Measurements from ENCODE around the gene NFS1.
"Not testable (repeated sequence)": the region's sequence is repeated elsewhere in the genome, so short reads cannot be mapped to it uniquely, and the experiment has no call there.

NFS1 gene

DNA sequence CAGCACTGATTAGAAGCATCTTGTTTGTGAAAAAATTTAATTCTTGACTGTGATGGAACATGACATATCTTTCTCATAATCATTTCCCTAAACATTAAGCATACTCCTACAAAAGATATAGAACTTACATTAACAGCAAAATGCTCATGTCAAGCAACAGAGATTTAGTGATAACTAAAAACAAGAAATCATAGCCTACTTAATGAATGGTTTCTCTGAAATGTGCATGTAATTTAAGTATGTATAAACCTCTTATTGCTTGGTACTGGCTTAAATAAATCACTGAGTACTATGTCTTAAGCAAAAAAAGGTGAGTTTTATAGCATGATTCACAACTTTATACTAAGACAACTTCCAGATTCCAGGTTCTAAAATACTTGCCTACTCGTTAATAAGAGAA is 9.3 kb upstream of the NFS1 start:
- Histone ChIP-seq H3K27me3 (no peaks in the 10 kb centered on the region), H3K4me3 (no peak overlapping the region), H3K4me1 (peaks cover 0 to 25% (median 11%) of the 10 kb centered on the region in 4 donors), H3K36me3 (peaks cover 68 to 94% (median 75%) of the 10 kb centered on the region in 3 donors), H3K9me3 (no peaks in the 10 kb centered on the region), H3K27ac (no peak overlapping the region)
- no peak for TF ChIP-seq CTCF (IDR thresholded peaks at IDR 0.05)
- intact Hi-C loops (cut with DNase I; ENCODE audit: low total_unique reads) = no loop called here
- DNase-seq = no peak

DNA sequence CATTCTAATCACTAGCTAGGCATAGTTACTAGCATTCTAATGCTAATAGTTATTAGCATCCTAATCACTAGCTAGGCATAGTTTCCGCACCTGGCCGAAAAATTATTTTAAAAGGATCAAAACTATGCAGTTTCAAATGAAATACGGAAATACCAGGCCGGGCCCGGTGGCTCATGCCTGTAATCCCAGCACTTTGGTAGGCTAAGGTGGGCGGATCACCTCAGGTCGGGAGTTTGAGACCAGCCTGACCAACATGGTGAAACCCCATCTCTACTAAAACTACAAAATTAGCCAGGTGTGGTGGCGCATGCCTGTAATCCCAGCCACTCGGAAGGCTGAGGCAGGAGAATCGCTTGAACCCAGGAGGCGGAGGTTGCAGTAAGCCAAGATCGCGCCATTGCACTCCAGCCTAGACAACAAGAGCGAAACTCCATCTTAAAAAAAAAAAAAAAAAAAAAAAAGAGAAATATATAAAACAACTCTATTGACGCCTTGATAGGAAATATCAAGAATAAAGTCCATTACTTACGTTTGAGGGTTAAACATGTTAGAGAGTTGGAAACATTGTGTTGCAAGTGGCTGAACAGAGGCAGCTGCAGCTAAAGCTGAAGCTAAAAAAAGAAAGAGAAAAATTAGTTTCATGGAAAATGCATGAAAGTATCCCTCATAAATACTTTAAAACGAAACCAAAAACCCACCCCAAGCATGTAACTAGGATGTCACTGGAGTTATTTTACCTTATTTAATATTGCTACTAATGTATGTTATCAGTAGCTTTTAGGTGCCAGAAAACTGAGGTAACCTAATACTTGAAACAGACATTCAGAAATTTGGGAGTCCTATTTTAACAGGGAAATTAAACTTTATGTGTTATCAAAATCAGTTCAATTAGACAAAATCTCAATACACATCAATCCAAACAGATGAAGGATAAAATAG is 7.7 kb upstream of the NFS1 start:
- H3K4me1 ChIP-seq = peaks cover 0 to 23% (median 9%) of the 10 kb centered on the region in 4 donors
- H3K4me3 ChIP-seq; H3K27me3 ChIP-seq; intact Hi-C loops (cut with DNase I; ENCODE audit: low total_unique reads); DNase-seq; H3K27ac ChIP-seq; H3K9me3 ChIP-seq: not testable (repeated sequence)
- peaks cover 66 to 94% (median 69%) of the 10 kb centered on the region in 3 donors for H3K36me3 ChIP-seq

GRCh38 chr20:35705894-35706293 is 6.7 kb upstream of the NFS1 start:
- H3K4me3 ChIP-seq; H3K27ac ChIP-seq; DNase-seq; H3K9me3 ChIP-seq; intact Hi-C loops (cut with DNase I; ENCODE audit: low total_unique reads); H3K27me3 ChIP-seq: not testable (repeated sequence)
- H3K4me1 ChIP-seq = peaks cover 0 to 17% (median 5%) of the 10 kb centered on the region in 4 donors
- peaks cover 61 to 93% (median 63%) of the 10 kb centered on the region in 3 donors for H3K36me3 ChIP-seq

DNA sequence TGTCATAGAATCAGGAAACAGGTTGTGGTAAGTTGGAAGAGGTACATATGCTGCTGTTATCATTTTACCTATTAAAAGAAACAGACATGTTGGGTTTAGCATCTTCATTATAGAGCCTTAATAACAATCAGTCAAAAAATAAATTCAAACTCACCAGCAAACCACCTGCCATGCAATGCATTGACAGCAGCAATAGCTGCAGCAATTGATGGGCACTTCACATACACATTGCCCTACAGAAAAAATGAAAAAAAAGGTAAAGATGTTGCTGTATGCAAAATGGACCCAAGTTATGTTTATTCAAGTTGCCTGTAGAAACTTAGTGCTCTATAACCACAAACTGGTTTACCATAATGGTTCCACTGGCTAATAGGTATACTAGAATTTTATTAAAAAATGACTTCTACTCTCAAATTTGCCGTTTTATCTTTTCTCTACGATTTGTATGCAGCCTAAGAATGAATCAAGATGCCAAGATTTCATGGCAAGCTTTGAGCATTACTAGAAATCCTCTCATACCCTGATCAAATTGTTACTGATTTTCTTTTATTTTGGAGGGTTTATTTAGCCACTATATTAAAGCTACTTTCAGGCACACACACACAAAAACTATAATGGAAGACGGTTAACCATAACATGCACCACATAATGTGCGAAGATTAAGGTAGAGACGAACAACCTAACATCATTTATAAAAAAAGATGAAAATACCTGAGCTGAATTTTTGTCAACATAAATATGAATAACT is 5.5 kb upstream of the NFS1 start:
- Histone ChIP-seq H3K27me3 (no peaks in the 10 kb centered on the region), H3K4me1 (peaks cover 0 to 21% (median 7%) of the 10 kb centered on the region in 4 donors), H3K27ac (no peak overlapping the region), H3K4me3 (no peak overlapping the region), H3K9me3 (no peaks in the 10 kb centered on the region), H3K36me3 (peaks cover 51 to 81% (median 61%) of the 10 kb centered on the region in 3 donors)
- no peak for TF ChIP-seq CTCF (IDR thresholded peaks at IDR 0.05)
- intact Hi-C loops (cut with DNase I; ENCODE audit: low total_unique reads) = no loop called here
- no peak for DNase-seq

- H3K36me3 ChIP-seq = peaks cover 47 to 70% (median 53%) of the 10 kb centered on the region in 3 donors
- intact Hi-C loops (cut with DNase I; ENCODE audit: low total_unique reads) = no loop called here
- no peak for TF ChIP-seq CTCF (IDR thresholded peaks at IDR 0.05)
These were observed 3.9 kb upstream of the NFS1 start for GRCh38 chr20:35702824-35703695.

More at GRCh38 chr20:35702824-35703695, 3.9 kb upstream of the NFS1 start:
- no peaks in the 10 kb centered on the region for H3K27me3 ChIP-seq
- no peak for DNase-seq
- no peaks in the 10 kb centered on the region for H3K9me3 ChIP-seq
- no peak overlapping the region for H3K4me3 ChIP-seq
- no peak overlapping the region for H3K27ac ChIP-seq
- peaks cover 0 to 17% (median 10%) of the 10 kb centered on the region in 4 donors for H3K4me1 ChIP-seq

Measured in tibial artery (tissue), 4 donors.